Ovary (tissue), 9 donors: ENCODE measurements around the gene TMEM258. TPM values are rescaled to one million over a fixed set of nuclear protein-coding genes. Genes with fewer than 3 reads are reported as not detected.
A peak's percentile ranks its signal among the peaks of the same experiment; 100 is the strongest.

Experiments used
- DNase-seq, 5 donors: peaks; one replicate each; pipeline ENCODE4 v3.0.0-alpha.2; 2019 to 2020
- H3K27ac ChIP-seq, 2 donors: fragments of 200-600 bp; one replicate each; pipeline versions ENCODE4 v1.5.1 to v1.8.0; 2019 to 2022
- H3K27me3 ChIP-seq: fragments of 200-600 bp; one replicate; pipeline ENCODE4 v1.8.0; 2022
- H3K36me3 ChIP-seq: fragments of 200-600 bp; sonication (generic); one replicate; pipeline ENCODE4 v1.5.1; 2019
- H3K4me1 ChIP-seq: one replicate; pipeline ENCODE4 v1.8.1; 2013; ENCODE audit warnings: mild to moderate bottlenecking, moderate library complexity; ENCODE audit not compliant: insufficient read depth
- H3K4me3 ChIP-seq: fragments of 200-600 bp; sonication (generic); one replicate; pipeline ENCODE4 v1.5.1; 2017
- H3K9me3 ChIP-seq, 2 donors: fragments of 200-600 bp in 1 of 2; sonication (generic) in 1 of 2; one replicate each; pipeline versions ENCODE4 v1.5.1 to v1.8.1; 2013 to 2019; ENCODE audit warnings: mild to moderate bottlenecking in 1 of 2, moderate library complexity in 1 of 2
- EP300 ChIP-seq: sonication (generic); formaldehyde crosslinking; IDR thresholded peaks from one replicate; pipeline ENCODE4 v1.6.1; 2017; ENCODE audit warnings: antibody characterized with exemption
- POLR2A ChIP-seq: fragments of 450-650 bp; IDR thresholded peaks from one replicate; pipeline ENCODE4 v1.6.1; 2017; ENCODE audit warnings: antibody characterized with exemption, mild to moderate bottlenecking, moderate library complexity
- WGBS, 3 donors: extraction: QIAGEN DNeasy Blood & Tissue Kit in 1 of 3; methylation state at CpG; one replicate each; pipeline versions ENCODE4 v1.1.5 to v1.1.7; 2013 to 2017; 5-methylcytosine and 5-hydroxymethylcytosine counted together
- intact Hi-C, 4 donors: fragments of 100-400 bp; cut with DNase I; formaldehyde crosslinking; loops; one replicate each; pipeline versions ENCODE4 v1.11.0 to v1.15.1; 2022 to 2023
- polyA plus RNA-seq, 2 donors: library from polyadenylated mRNA; stranded (reverse); fragments of 200-250 nt in 1 of 2; fragments of 350-450 nt in 1 of 2; fragmentation: Illumina TruSeq in 1 of 2; extraction: RNeasy Lipid Tissue Mini Kit (QIAGEN cat#74804) in 1 of 2; gene quantifications; one replicate each; pipeline ENCODE4 v1.2.3, GENCODE V29; 2013 to 2014
- total RNA-seq, 7 donors: library from RNA; depleted of rRNA in 2 of 7; stranded (reverse); fragments of >200 nt in 2 of 7; fragmentation: NEBNext Ultra II Directional in 3 of 7; extraction: Animal tissue kit (Norgen Biotek cat#: 25700) in 3 of 7; gene quantifications; one replicate each; pipeline versions ENCODE4 v1.1.0 to v1.2.4, GENCODE V29; 2016 to 2023
- TF ChIP-seq, protein P1 (sequence below), 3 donors: fragments of 450-650 bp in 2 of 3; fragments of 200-600 bp in 1 of 3; IDR thresholded peaks; one replicate each; pipeline versions ENCODE4 v1.5.1 to v1.8.0; 2016 to 2022; ENCODE audit warnings: antibody characterized with exemption in 3 of 3, mild to moderate bottlenecking in 1 of 3
- donor health status: DM: no; HTN: no; CAD: no; lungs with moderate emphysema.
- donor health status: DM: no; HTN: no; CAD: no.
- donor health status: Bipolar disorder and iron deficiency.
- donor health status: DM: yes; HTN: yes; CAD: no.
- donor health status: DM: no; HTN: no; CAD: no.
- donor health status: DM: yes; HTN: yes; CAD: no.

TMEM258 gene
- total and polyA plus RNA-seq, 9 donors: 32.2 to 192 (median 119) TPM

DNA sequence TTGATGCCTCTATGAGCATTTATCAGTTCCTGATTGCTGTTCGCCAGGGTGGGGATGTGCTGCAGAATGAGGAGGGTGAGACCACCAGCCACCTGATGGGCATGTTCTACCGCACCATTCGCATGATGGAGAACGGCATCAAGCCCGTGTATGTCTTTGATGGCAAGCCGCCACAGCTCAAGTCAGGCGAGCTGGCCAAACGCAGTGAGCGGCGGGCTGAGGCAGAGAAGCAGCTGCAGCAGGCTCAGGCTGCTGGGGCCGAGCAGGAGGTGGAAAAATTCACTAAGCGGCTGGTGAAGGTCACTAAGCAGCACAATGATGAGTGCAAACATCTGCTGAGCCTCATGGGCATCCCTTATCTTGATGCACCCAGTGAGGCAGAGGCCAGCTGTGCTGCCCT is 3.1 kb upstream of the TMEM258 start:
- 68 to 84% (median 76%) methylated on average over 12 of the region's 12 CpGs for WGBS, 3 donors
- DNase-seq: peak in 1 of 5 donors; percentile 38
- no peak overlapping the region for H3K27ac ChIP-seq
- intact Hi-C loops: loop anchor here in 2 of 4 donors (5.0 to 10.0 kb wide), 4 partner anchors 152 to 517 kb away; no protein-coding TSS in a partner anchor
- TF ChIP-seq POLR2A (no peak), EP300 (no peak)
- TF ChIP-seq, protein P1, sequence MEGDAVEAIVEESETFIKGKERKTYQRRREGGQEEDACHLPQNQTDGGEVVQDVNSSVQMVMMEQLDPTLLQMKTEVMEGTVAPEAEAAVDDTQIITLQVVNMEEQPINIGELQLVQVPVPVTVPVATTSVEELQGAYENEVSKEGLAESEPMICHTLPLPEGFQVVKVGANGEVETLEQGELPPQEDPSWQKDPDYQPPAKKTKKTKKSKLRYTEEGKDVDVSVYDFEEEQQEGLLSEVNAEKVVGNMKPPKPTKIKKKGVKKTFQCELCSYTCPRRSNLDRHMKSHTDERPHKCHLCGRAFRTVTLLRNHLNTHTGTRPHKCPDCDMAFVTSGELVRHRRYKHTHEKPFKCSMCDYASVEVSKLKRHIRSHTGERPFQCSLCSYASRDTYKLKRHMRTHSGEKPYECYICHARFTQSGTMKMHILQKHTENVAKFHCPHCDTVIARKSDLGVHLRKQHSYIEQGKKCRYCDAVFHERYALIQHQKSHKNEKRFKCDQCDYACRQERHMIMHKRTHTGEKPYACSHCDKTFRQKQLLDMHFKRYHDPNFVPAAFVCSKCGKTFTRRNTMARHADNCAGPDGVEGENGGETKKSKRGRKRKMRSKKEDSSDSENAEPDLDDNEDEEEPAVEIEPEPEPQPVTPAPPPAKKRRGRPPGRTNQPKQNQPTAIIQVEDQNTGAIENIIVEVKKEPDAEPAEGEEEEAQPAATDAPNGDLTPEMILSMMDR (IDR thresholded peaks at IDR 0.05): no peak
- H3K4me3 ChIP-seq: no peak overlapping the region
- H3K9me3 ChIP-seq: no peaks in the 10 kb centered on the region
- H3K36me3 ChIP-seq: no peaks in the 10 kb centered on the region
- peaks cover 5% of the 10 kb centered on the region for H3K4me1 ChIP-seq
- no peaks in the 10 kb centered on the region for H3K27me3 ChIP-seq

DNA sequence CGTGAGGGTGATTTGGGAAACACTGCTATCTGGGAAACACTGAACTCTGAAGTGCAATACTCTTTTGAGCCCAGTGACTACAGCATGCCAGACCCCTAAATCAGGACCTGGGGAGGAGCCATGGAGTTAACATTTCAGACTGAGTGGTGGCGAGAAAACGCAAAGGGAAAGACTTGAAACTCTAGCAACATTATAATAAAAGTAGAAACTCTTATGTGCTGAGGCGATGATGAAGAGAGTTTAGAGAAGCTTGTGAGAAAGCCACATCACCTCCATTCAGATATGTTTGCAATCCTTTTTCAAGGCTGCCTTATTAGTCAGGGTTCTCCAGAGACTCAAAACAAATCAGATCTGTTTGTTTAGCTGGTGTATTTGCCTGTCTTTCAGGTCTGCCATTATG is 2.2 kb upstream of the TMEM258 start:
- H3K27ac ChIP-seq: no peak overlapping the region
- 78 to 83% (median 82%) methylated on average over 4 of the region's 4 CpGs for WGBS, 3 donors
- intact Hi-C loops: loop anchor here in 2 of 4 donors (5.0 to 10.0 kb wide), 3 partner anchors 98 to 313 kb away; partner anchors contain the start of gene FADS3 (in 1 of the 2)
- H3K27me3 ChIP-seq: no peaks in the 10 kb centered on the region
- DNase-seq: no peak
- H3K9me3 ChIP-seq: no peaks in the 10 kb centered on the region
- H3K36me3 ChIP-seq: no peaks in the 10 kb centered on the region
- TF ChIP-seq POLR2A (no peak), EP300 (no peak)
- TF ChIP-seq, protein P1 (IDR thresholded peaks at IDR 0.05): no peak
- H3K4me3 ChIP-seq: no peak overlapping the region
- H3K4me1 ChIP-seq: peaks cover 5% of the 10 kb centered on the region

DNA sequence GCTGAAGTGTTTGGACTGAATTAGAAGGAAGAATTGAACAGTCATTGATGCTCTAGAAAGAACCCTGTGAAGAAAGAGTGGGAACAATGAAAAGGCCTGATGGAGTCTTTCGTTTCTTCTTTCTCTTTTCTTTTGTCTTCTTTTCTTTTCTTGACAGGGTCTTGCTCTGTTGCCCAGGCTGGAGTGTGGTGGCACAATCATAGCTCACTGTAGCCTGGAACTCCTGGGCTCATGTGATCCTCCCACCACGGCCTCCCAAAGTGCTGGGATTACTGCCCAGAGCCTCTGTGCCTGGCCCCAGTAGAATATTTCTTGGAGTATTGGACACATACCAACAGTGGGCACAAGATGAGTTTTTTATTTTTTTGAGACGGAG is 1.4 kb upstream of the TMEM258 start:
- Histone ChIP-seq H3K4me3 (no peak overlapping the region), H3K27ac (no peak overlapping the region), H3K27me3 (no peaks in the 10 kb centered on the region), H3K9me3 (no peaks in the 10 kb centered on the region), H3K36me3 (no peaks in the 10 kb centered on the region), H3K4me1 (peaks cover 5% of the 10 kb centered on the region)
- WGBS, 3 donors: 36 to 56% (median 44%) methylated on average over 3 of the region's 3 CpGs
- DNase-seq: no peak
- TF ChIP-seq EP300: no peak
- no peak for TF ChIP-seq POLR2A
- TF ChIP-seq, protein P1 (IDR thresholded peaks at IDR 0.05): no peak
- intact Hi-C loops: loop anchor here in 2 of 4 donors (5.0 to 10.0 kb wide), 3 partner anchors 98 to 313 kb away; partner anchors contain the start of gene FADS3 (in 1 of the 2)

DNA sequence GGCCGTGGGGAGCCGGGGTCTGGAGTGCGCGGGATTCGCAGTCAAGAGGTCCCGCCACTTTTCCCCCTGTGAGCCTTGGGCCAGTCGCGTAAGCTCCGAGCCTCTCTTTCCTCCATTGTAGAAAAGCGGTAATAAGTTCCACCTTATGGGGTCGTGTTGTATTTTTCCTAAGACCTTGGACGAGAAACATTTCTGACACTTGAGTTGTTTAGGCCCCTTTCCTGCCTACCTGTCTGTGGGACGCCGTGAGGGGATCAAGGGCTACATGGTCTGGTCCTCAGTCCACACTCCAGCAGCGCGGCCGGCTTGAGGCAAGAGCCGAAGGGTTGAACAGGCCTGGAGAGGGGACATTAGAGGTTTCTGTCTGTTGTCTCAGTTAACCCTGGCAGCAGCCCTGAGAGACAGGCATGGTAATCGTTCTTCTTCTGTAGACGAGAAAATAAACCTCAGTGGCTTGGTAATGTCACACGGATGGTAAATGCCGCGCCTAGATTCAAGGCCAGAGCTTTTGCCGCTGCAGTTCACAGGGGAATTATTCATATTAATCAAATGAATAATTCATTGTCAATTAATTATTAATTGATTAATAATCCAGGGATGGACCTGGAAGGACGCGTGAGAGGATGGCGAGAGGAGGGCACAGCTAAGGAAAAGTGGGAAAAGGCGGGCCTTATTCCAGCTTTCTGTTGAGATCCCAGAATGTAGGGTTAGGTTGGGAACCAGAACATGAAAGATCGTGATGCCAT is 857 bp upstream of the TMEM258 start:
- intact Hi-C loops: loop anchor here in 2 of 4 donors (5.0 to 10.0 kb wide), 3 partner anchors 99 to 314 kb away; partner anchors contain the start of gene FADS3 (in 1 of the 2)
- TF ChIP-seq, protein P1 (IDR thresholded peaks at IDR 0.05): no peak
- TF ChIP-seq POLR2A (no peak), EP300 (no peak)
- H3K9me3 ChIP-seq: no peaks in the 10 kb centered on the region
- H3K36me3 ChIP-seq: no peaks in the 10 kb centered on the region
- peak overlapping the region; percentile 85 to 90 for H3K27ac ChIP-seq
- H3K27me3 ChIP-seq: no peaks in the 10 kb centered on the region
- 1 to 2% (median 2%) methylated on average over 29 of the region's 29 CpGs for WGBS, 3 donors
- peaks cover 5% of the 10 kb centered on the region for H3K4me1 ChIP-seq
- H3K4me3 ChIP-seq: peak overlapping the region; percentile 65
- DNase-seq: no peak
